Testis (tissue), 2 donors: ENCODE measurements around the gene DHPS.

Experiments used
- CTCF ChIP-seq, 3 experiments: fragments of 450-650 bp in 2 of 3; fragments of 200-600 bp in 1 of 3; sonication (generic) in 1 of 3; IDR thresholded peaks; one replicate each; pipeline ENCODE4 v1.5.1; 2016 to 2019; ENCODE audit warnings: antibody characterized with exemption in 3 of 3, mild to moderate bottlenecking in 2 of 3, moderate library complexity in 1 of 3
- POLR2A ChIP-seq: fragments of 450-650 bp; IDR thresholded peaks from one replicate; pipeline ENCODE4 v1.6.1; 2017; ENCODE audit warnings: antibody characterized with exemption, mild to moderate bottlenecking, moderate library complexity

- no peak for TF ChIP-seq POLR2A
- no peak for TF ChIP-seq CTCF (IDR thresholded peaks at IDR 0.05)
These were observed 4.2 kb upstream of the DHPS start for GRCh38 chr19:12685831-12686230.
